WI38 (cell line): Measurements from ENCODE around the gene MUC6.

Experiments
- H3K4me3 ChIP-seq: 2 replicates; pipeline ENCODE4 v1.5.1; 2011; ENCODE audit warnings: low read depth, mild to moderate bottlenecking, control low read depth, low read length
- TF ChIP-seq, protein P1 (sequence below): IDR thresholded peaks from 2 replicates; pipeline ENCODE4 v1.5.1; 2012; ENCODE audit warnings: low read depth, mild to moderate bottlenecking, control low read depth, low read length

MUC6 gene

DNA sequence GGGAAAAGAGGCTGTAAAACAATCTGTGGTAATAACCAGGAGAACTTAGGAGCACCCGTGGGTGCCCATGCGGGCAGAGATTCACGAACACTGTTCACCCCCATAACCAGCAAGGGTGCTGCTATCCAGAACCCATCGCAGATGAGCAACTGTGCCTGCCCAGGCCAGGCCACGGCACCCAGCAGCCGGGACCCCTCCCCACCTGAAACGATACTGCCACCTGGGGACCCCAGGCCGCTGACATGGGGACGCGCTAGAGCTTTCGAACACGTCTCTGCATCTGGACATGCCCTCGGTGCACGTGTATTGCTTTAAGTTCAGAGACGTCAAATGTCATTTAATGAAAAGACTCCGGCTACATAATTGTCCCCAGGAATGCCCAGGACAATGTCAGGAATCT is 23.9 kb upstream of the MUC6 start:
- TF ChIP-seq, protein P1, sequence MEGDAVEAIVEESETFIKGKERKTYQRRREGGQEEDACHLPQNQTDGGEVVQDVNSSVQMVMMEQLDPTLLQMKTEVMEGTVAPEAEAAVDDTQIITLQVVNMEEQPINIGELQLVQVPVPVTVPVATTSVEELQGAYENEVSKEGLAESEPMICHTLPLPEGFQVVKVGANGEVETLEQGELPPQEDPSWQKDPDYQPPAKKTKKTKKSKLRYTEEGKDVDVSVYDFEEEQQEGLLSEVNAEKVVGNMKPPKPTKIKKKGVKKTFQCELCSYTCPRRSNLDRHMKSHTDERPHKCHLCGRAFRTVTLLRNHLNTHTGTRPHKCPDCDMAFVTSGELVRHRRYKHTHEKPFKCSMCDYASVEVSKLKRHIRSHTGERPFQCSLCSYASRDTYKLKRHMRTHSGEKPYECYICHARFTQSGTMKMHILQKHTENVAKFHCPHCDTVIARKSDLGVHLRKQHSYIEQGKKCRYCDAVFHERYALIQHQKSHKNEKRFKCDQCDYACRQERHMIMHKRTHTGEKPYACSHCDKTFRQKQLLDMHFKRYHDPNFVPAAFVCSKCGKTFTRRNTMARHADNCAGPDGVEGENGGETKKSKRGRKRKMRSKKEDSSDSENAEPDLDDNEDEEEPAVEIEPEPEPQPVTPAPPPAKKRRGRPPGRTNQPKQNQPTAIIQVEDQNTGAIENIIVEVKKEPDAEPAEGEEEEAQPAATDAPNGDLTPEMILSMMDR = no peak
- no peak overlapping the region for H3K4me3 ChIP-seq

DNA sequence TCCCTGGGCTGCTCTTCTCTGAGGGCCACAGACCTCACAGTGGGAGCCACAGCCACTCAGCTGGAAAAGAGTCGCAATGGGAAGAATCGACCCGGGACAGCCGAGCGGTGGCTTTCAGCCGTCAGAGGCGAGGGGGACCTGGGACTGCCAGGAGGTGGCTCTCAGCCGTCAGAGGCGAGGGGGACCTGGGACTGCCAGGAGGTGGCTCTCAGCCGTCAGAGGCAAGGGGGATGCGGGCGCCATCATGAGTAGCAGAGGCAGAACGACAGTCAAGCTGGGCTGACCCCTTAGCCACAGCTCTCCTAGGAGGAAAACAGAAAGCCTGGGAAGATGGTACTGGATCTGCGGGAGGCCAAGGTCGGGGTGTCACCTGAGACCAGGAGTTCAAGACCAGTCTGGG is 23.2 kb upstream of the MUC6 start:
- TF ChIP-seq, protein P1 = no peak
- H3K4me3 ChIP-seq = no peak overlapping the region

DNA sequence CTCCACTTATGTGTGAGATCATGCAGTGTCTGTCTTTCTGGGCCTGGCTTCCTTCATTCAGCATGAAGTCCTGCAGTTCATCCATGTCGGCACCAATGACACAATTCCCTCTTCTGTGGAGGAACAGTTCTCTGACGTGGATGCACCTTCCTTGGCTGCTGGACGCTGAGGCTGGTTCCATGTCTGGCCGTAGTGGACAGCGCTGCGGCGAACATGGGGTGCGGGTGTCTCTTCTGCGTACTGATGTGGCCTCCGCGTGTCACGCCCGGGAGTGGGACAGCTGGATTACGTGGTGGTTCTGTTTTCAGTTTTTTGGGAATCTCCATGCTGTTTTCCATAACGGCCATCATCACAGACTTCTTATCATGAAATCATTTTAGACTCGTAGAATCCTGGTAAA is 21.3 kb upstream of the MUC6 start:
- TF ChIP-seq, protein P1 = no peak
- H3K4me3 ChIP-seq = no peak overlapping the region

DNA sequence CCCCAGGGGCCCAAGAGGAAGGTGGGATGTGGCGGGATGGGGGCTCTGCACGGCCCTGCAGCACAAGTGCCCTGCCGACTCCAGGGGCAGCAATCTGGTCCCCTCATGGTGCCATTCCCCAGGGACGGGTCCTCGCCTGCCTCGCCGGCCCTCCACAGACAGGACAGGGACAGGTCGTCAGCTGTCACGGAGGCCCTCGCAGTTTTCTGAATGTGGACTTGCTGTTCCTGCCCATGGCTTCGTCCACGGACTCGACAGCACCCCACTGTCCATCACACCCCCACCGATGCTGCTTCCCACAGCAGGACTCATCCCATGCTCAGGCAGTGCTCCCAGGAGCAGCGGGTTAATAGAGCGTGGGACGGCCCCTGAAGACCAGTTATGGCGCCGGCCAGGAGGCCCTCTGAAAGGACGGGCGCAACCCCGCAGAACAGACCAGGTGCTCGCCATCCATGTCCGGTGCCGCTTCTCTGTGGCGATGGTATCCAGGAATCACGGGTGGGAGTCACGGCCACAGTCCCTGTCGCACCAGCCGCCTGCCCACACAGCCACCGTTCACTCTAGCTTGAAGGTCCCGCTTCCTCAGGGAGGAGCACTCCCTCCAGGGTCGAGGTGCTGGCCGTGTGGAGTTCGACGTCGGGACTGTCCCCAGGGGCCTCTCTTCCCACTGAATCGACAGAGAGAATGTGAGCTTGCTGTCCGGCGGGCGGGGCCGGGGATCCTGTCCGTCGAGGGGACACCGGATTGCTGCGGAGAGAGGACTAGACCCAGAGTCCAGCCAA is 19.7 kb upstream of the MUC6 start:
- H3K4me3 ChIP-seq = no peak overlapping the region
- TF ChIP-seq, protein P1 = no peak

DNA sequence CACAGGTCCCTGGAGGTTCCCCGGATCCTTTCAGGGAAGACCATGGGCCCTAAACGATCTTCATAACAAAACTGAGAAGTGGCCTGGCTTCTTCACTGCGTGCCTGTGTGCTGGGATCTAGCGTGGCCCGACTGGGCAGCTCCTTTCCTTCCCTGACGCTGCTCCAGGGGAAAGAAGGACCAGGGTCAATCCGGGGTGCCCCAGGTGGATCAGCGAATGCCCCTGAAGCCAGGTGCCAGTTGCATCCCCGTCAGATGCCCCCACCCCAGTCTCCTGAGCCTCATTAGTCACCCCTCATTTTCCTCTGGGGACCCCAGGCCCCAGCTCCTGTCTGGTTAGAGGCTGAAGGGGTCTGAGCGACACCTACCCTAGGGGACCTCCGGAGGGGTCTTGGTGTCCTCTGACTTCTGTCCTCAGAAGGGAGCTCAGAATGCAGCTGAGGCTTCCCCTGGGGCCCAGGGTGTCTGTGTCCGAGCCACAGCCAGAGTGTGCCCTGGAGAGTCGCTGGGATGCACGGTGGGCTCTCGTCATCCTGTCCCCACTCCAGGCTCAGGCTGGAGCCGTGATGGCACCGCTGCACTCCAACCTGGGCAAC is 18.7 kb upstream of the MUC6 start:
- no peak overlapping the region for H3K4me3 ChIP-seq
- TF ChIP-seq, protein P1 = no peak

DNA sequence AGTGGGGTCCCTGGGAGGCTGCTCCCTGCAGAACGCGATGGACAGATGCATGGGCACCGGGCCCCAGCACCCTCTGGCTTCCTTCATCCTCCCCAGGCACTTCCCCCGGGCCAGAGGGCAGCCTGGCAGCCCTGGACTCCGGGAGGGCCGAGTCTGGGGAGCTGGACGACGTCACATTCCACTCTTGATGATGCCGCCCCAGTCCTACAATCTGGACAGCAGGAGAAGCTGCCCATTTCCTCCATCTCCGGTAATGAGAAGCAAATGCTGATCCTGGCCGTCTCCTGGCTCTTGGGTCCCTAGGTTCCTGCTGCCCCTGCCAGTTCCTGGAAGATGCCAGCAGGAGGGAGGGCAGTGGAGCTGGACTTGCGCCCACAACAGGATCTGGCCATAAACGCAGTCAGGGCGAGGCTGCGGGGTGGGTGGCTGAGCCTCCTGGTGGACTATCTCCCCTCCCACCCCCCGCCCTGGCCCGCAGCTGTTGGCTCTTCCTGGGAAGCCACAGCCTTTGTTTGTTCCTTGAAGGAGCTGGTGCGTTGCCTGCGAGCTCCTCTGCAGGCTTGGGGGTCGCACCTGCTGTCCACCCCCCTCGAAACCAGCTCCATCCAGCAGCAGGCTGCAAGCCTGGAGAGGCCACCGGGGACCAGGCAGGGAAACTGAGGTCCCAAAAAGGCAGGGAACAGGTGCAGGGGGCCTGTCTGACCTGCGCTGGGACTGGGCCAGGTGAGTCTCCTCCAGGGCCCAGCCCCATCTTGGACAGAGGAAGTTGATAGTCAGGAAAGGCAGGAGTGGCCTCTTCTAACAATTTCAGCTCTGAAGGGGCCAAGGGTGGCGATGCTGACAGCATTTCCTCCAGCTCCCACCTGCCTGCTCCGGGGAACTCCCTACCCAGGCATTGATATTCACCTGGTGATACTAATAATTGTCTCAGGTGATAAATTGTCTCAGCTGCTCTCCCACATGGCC is 17.9 kb upstream of the MUC6 start:
- no peak overlapping the region for H3K4me3 ChIP-seq
- TF ChIP-seq, protein P1 = no peak
